CD4-positive, alpha-beta T cell treated with Interleukin-15 for 1 hour (primary cell): ENCODE data around the gene SULF2.

ENCODE experiments used
- DNase-seq: peaks from one replicate; pipeline ENCODE4 v3.0.0-alpha.2; 2020

The SULF2 gene

GRCh38 chr20:47667531-47668312 is 117.6 kb downstream of the SULF2 start:
- DNase-seq: no peak

GRCh38 chr20:47667086-47667485 is 118.2 kb downstream of the SULF2 start:
- DNase-seq: no peak

- no peak for DNase-seq
Measured at GRCh38 chr20:47666304-47666703, 119.0 kb downstream of the SULF2 start.

GRCh38 chr20:47665221-47665991 is 119.9 kb downstream of the SULF2 start:
- no peak for DNase-seq

GRCh38 chr20:47664744-47665143 is 120.5 kb downstream of the SULF2 start:
- DNase-seq: no peak

GRCh38 chr20:47664068-47664437 is 121.2 kb downstream of the SULF2 start:
- no peak for DNase-seq

GRCh38 chr20:47663354-47664067 is 121.8 kb downstream of the SULF2 start:
- DNase-seq: peak; percentile 60

- no peak for DNase-seq
Measured at GRCh38 chr20:47662483-47663353, 122.6 kb downstream of the SULF2 start.

- no peak for DNase-seq
Measured at GRCh38 chr20:47661714-47662113, 123.6 kb downstream of the SULF2 start.

GRCh38 chr20:47660983-47661700 is 124.1 kb downstream of the SULF2 start:
- no peak for DNase-seq

GRCh38 chr20:47660602-47660905 is 124.7 kb downstream of the SULF2 start:
- no peak for DNase-seq

GRCh38 chr20:47659904-47660601 is 125.2 kb downstream of the SULF2 start:
- DNase-seq: no peak

- DNase-seq: no peak
Measured at GRCh38 chr20:47656318-47656717, 129.0 kb downstream of the SULF2 start.

GRCh38 chr20:47655635-47656034 is 129.6 kb downstream of the SULF2 start:
- no peak for DNase-seq

GRCh38 chr20:47654370-47654769 is 130.9 kb downstream of the SULF2 start:
- DNase-seq: no peak

GRCh38 chr20:47653869-47654268 is 131.4 kb downstream of the SULF2 start:
- DNase-seq: no peak

GRCh38 chr20:47652794-47653193 is 132.5 kb downstream of the SULF2 start:
- DNase-seq: no peak

GRCh38 chr20:47652301-47652700 is 133.0 kb downstream of the SULF2 start:
- DNase-seq: no peak

- DNase-seq: no peak
Measured at GRCh38 chr20:47648943-47649342, 136.3 kb downstream of the SULF2 start.

GRCh38 chr20:47647994-47648393 is 137.3 kb downstream of the SULF2 start:
- no peak for DNase-seq

- no peak for DNase-seq
Measured at GRCh38 chr20:47645632-47646031, 139.6 kb downstream of the SULF2 start.

- no peak for DNase-seq
Measured at GRCh38 chr20:47642624-47643023, 142.7 kb downstream of the SULF2 start.
